GM20000 (cell line): ENCODE results near the gene BAZ2B.

Experiments used
- DNase-seq: peaks from one replicate; pipeline ENCODE4 v3.0.0; 2012; ENCODE audit warnings: low spot score
- TF ChIP-seq, protein P1 (sequence below): IDR thresholded peaks from 2 replicates; pipeline ENCODE4 v1.5.1; 2012; ENCODE audit warnings: mild to moderate bottlenecking, control low read depth; ENCODE audit errors: extremely low read depth, missing control alignments

BAZ2B gene

DNA sequence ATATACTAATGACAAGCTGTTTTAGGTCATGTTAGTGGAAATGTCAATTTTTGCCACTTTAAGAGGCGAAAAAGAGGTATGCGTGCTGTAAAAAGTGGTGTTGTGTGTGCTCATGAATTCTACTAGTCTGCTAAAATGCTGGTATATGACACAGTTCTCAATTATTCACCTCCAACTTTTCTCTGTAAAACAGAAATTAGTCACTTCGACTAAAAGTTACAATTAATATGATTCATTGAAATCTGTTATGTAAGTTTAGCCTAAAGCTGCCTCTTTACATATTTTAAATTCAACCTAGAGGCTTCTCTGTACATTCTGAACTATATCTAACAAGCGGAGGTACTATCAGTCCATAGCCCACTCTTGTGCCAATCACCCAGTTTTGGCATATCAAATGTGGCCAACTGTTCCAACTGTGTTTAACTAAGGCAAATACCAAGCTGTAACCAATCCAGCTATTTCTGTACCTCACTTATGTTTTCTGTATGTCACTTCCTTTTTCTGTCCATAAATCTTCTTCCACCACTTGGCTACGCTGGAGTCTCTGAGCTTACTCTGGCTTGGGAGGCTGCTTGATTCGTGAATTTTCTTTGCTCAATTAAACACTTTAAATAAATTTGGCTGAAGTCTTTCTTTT lies 20.8 kb downstream of the BAZ2B start:
- no peak for DNase-seq
- TF ChIP-seq, protein P1, sequence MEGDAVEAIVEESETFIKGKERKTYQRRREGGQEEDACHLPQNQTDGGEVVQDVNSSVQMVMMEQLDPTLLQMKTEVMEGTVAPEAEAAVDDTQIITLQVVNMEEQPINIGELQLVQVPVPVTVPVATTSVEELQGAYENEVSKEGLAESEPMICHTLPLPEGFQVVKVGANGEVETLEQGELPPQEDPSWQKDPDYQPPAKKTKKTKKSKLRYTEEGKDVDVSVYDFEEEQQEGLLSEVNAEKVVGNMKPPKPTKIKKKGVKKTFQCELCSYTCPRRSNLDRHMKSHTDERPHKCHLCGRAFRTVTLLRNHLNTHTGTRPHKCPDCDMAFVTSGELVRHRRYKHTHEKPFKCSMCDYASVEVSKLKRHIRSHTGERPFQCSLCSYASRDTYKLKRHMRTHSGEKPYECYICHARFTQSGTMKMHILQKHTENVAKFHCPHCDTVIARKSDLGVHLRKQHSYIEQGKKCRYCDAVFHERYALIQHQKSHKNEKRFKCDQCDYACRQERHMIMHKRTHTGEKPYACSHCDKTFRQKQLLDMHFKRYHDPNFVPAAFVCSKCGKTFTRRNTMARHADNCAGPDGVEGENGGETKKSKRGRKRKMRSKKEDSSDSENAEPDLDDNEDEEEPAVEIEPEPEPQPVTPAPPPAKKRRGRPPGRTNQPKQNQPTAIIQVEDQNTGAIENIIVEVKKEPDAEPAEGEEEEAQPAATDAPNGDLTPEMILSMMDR = no peak

DNA sequence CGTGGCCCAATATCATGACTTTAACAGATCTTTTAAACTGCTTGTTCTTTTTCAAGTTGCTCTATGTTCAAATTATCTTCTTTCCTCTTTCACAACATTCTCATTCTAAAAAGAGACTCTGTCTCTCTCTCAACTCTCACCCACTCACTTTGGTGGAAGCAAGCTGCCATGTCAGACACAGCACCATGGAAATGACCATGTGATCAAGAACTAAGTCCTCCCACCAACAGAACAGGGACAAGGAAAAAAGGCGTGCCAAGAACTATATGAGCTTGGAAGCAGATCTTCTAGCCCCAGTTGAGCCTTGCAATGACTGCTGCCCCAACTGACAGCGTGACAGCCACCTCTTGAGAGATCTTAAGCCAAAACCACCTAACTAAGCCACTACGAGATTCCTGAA lies 23.9 kb downstream of the BAZ2B start:
- DNase-seq = no peak
- TF ChIP-seq, protein P1 = no peak

DNA sequence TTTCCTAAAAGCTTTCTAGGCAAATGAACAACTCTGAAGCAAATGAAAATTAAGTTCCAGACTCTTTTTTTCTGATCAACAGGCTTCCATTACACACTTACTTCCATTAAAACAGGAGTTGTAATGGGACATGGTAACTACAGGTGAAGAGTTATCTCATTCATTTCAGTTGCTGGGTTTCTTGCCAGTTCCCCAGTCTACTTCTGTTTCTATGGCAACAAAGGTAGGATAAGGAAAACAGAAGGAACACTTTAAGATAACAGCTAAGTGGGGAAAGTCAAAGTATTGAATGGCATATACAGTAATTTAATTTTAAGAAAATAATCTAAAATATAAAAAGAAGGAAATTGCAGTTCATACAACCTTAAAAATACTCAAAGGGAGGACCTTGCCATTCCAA lies 25.1 kb downstream of the BAZ2B start:
- TF ChIP-seq, protein P1 = no peak
- DNase-seq = no peak

DNA sequence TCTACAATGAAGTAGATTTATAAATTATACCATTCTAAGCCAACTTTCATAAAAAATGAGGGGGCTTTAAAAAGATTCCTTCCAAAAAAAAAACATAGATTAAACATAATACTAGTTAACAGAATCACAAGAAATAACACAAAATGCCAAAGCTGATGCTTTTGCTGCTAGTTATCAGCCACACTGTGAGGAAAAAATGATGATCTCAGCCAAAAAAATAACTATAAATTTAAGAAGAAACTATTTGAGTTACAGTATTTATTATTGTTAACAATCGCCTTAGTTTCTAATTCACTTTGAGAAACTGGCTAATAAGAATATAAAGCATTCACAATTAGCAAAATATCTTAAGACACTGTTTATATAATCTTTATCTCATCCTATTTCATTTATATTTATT lies 27.1 kb downstream of the BAZ2B start:
- DNase-seq = no peak
- TF ChIP-seq, protein P1 = no peak

DNA sequence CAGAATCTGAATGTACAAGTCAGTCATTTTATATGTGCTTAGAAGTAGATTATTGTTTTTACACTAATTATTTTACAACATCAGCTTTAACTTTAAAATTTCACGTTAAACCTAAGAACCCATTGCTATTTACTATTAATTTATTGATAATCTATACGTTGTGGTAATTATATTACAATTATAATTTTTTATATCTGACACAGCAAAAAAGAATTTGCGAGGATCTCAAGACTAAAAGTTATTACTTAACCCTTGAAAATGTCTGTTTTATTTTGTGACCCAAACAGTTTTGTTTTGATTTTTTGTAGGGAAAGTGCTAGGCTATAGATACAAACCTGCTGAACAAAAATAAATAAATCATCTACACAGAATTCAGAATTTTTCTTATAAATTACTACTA lies 30.3 kb downstream of the BAZ2B start:
- DNase-seq = no peak
- TF ChIP-seq, protein P1 = no peak

DNA sequence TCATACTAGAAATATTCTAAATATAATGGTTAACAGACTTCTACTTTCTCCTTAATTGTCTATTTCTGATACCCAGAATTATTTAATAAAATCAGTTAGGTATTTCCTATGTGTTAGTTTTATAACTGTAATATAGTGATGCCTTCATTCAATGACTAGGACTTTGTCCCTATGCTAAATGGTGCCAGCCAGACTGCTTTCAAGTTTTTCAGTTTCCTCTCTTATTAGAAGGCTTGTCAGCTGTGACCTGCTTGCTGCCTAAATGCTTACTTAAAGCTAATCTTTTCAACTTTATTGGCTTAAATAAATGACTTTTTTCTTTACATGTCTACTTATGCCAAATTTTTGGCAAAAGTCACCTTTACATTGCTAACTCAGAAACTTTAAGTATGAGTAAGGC lies 30.7 kb downstream of the BAZ2B start:
- DNase-seq = no peak
- TF ChIP-seq, protein P1 = no peak

DNA sequence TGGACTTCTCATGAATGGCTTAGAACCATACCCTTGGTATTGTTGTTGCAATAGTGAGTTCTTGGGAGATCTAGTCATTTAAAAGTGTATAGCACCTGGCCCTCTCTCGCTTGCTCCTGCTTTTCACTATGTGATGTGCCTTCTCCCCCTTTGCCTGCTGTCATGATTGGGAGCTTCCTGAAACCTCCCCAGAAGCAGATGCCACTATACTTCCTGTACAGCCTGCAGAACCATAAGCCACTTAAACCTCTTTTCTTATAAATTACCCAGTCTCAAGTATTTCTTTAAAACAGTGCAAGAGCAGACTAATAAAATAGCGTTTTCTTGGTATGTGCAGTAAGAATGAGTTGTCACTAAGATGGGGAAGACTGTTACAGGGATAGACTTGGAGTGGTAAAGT lies 31.6 kb downstream of the BAZ2B start:
- TF ChIP-seq, protein P1 = no peak
- no peak for DNase-seq
